GM18505 (cell line): ENCODE data around the gene GHRHR.

Source experiments
- ATAC-seq: cut with Tn5 transposase; IDR thresholded peaks from one replicate; pipeline ENCODE4 v1.9.1; 2021; ENCODE audit not compliant: unreplicated experiment
- POLR2A ChIP-seq: IDR thresholded peaks from 4 replicates; pipeline ENCODE4 v1.6.1; 2011; ENCODE audit warnings: borderline replicate concordance; ENCODE audit not compliant: insufficient read depth, insufficient read length; ENCODE audit errors: extremely low read depth

Gene GHRHR

GRCh38 chr7:30963842-30964241 lies at the start of gene GHRHR:
Gene GHRHR (plus strand): TSS chr7:30963953. CDS start chr7:30964069, 116 bp downstream.
- TF ChIP-seq POLR2A = no peak

DNA sequence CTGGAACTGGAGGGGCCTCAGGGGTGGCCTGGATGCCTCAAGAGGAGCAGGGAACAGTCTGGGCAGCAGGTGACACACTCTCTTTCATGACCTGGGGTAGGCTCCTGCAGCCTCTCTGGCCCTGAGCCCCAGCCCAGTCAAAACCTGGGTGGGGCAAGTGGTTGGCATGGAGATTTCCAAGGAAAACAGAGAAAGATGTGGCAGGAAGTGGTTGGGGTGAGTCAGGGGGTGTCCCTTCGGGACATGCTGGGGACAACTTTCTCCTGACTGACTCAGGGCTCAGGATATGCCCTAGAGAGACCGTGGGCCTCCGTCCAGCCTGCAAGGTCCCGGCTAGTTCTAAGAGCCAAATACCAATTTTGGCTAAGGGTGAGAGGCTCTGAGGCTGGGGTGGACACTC lies 49.2 kb upstream of the GHRHR start:
- ATAC-seq = no peak
- TF ChIP-seq POLR2A = no peak

More at GRCh38 chr7:30963842-30964241, at the start of gene GHRHR:
- no peak for ATAC-seq

- no peak for TF ChIP-seq POLR2A
- no peak for ATAC-seq
These were observed 48.6 kb upstream of the GHRHR start for GRCh38 chr7:30915005-30915601.

- no peak for TF ChIP-seq POLR2A
- no peak for ATAC-seq
These were observed 48.0 kb upstream of the GHRHR start for GRCh38 chr7:30915751-30916150.

DNA sequence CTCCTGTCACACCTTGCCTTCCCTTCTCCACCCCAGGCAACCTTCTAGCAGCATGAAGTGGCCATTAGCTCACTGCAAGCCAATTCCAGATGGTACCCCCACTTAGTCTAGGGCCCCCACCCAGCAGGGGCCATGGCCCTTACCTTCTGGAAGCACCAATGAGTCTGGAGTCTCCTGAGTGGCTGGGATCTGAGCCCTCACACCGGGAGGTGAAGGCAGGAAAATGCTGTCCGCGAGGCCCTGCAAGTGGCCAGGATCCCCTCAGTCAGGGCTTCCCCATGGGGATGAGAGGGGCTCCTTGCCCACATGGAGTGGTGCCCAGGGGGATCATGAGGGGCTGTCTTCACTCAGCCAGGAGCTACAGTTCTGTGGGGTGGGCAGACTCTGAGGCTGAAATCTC lies 47.5 kb upstream of the GHRHR start:
- TF ChIP-seq POLR2A = no peak
- ATAC-seq = no peak

- ATAC-seq = no peak
- TF ChIP-seq POLR2A = no peak
These were observed 47.0 kb upstream of the GHRHR start for GRCh38 chr7:30916767-30917166.

- ATAC-seq = no peak
- no peak for TF ChIP-seq POLR2A
These were observed 46.4 kb upstream of the GHRHR start for GRCh38 chr7:30917216-30917893.

GRCh38 chr7:30918676-30919075 lies 45.1 kb upstream of the GHRHR start:
- no peak for ATAC-seq
- TF ChIP-seq POLR2A = no peak

DNA sequence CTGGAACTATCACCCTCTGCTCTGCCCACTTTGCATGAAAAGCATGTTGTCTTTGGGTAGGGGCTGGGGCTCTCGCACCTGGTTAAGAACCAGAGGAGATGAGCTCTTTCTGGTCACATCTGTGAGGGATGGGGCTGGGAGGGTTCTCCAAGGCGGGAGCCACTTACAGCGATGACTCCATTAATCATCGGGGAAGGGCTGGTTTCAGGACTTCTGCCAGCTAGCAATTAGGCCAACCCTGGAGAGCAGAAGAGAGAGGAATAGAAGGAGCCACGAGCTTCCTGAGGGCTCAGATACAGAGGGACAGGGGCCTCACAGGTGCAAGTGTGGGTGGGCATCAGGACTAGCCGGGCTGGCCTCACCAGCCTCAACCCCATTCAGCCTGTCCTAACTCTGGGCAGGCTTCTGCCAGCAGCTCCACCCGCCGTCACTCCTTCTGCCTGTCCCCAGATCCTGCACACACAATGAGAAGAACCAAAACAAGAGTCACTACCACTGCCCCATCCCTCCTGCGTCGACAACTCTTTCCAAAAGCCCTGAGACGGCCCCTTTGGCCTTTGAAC lies 43.7 kb upstream of the GHRHR start:
- TF ChIP-seq POLR2A = no peak
- no peak for ATAC-seq

DNA sequence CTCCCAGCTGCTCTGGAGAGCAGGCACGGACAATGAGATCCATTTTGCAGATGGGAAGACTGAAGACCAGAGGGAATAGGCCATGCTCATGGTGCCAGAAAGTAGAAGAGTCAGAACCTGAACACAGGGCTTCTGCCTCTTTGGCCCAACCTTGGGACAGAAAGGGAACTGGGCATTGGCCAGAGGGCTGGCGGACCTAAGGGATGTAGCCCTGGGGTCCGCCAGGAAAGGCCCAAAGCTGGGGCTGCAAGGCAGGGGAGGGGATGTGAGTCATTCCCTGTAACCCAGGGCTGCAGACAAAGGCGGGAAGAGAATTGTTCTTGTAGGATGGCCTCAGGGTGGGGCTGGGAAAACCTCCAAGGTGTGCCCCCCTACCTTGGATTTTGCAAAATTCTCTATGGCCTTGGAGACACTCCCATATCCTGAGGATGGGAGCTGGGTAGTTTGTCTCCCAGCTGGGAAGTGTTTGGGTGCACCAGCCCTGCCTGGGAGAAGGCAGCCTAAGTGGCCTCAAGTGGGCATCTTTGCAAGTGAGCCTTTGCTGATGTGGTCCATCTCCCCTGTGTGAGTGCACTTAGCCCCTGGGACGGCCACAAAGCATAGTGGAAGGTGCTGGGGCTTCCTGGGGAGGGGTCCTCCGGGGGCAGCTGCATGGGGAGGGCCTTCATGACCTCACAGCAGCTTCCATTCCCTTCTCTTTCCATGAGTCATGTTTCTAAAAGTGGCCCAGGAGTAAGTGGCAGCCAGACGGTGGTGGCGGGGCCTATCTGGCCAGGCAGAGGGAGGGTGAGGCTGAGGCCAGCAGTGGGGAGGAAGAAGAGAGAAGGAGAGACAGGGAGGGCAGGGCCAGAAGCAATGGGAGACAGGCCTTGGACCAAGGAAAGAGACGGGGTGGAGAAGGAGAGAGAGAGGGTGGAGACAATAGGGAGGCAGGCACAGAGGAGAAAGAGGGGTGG lies 42.9 kb upstream of the GHRHR start:
- TF ChIP-seq POLR2A = no peak
- no peak for ATAC-seq

GRCh38 chr7:30921540-30922401 lies 42.0 kb upstream of the GHRHR start:
- no peak for ATAC-seq
- no peak for TF ChIP-seq POLR2A

DNA sequence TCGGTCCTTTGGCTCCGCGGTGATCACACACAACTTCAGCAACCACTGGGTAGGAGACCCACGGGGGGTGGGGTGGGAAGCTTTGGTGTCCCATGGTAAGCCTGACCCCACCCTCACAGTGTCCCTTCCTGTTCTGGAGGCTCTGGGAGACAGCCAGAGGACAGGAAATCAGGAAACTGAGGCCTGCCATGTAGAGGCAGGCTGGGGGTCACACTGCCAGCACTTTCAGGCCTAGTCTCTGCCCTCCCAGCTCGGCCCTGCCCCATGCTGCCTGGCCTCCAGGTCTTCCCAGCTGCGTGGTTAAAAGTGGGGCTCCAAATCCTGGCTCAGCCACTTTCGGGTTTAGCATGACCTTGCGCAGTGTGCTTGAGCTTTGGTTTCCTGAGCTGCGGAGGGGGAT lies 41.2 kb upstream of the GHRHR start:
- no peak for ATAC-seq
- no peak for TF ChIP-seq POLR2A

DNA sequence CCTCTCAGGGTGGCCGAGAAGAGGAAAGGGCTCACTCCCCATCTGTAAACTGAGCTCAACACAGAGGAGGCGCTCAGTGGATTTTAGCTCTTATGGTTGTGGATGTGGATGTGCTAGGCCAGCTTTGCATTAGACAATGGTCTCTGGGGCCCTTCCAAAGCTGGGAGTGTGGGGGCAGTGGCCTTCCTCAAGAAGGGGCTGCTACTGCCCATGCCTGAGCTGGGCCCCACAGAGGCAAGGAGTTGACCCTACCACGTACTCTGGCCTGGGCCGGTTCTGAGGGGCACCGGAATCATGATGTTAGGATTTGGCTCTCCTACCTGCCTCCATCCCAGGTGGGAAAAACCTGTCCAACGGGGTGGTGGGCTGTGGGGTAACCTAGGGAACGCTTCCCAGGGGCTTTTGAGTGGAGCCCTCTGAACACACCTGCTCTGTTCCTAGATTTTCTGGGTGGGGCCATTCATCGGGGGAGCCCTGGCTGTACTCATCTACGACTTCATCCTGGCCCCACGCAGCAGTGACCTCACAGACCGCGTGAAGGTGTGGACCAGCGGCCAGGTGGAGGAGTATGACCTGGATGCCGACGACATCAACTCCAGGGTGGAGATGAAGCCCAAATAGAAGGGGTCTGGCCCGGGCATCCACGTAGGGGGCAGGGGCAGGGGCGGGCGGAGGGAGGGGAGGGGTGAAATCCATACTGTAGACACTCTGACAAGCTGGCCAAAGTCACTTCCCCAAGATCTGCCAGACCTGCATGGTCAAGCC lies 40.6 kb upstream of the GHRHR start:
- no peak for TF ChIP-seq POLR2A
- ATAC-seq = no peak
